ENCODE data around the gene HAUS7.

HAUS7 gene

DNA sequence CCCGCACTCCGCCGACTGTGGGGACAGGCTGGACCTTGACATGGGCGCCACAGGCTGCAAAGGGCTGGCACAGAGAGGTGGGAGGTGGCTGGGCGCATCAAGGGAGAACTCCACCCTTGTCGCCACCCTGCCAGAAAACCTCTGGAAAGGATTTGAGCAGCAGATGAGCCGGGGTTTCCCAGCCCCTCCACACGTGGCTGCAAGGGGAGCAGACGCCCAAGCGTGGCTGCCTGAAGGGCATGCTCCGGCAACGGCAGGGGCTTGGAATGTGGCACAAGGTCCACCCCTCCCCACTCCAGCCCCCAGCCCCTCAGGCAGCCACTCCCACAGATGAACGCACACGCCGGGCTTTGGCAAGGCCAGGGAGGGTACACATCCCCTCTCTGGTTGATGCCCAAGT, 29.0 kb upstream of the HAUS7 start:
- no peak for TF ChIP-seq FOXP2 (optimal IDR thresholded peaks at IDR 0.05; ENCODE audit: borderline replicate concordance, extremely low read depth, extremely low read length, insufficient read depth)
- TF ChIP-seq REST (IDR thresholded peaks at IDR 0.05; ENCODE audit: insufficient read depth in 1 of 2, low read depth in 2 of 2, low read length in 2 of 2), result no peak
- TF ChIP-seq POLR2AphosphoS5 (IDR thresholded peaks at IDR 0.05; ENCODE audit: low read depth, low read length), result no peak
- no peak for TF ChIP-seq TAF1 (IDR thresholded peaks at IDR 0.05; ENCODE audit: borderline replicate concordance, insufficient read depth, low read length)
- no peak for TF ChIP-seq SIN3A (IDR thresholded peaks at IDR 0.05; ENCODE audit: borderline replicate concordance, insufficient read depth, low read length)

- no peak for TF ChIP-seq SIN3A (IDR thresholded peaks at IDR 0.05; ENCODE audit: borderline replicate concordance, insufficient read depth, low read length)
- TF ChIP-seq REST (IDR thresholded peaks at IDR 0.05; ENCODE audit: insufficient read depth in 1 of 2, low read depth in 2 of 2, low read length in 2 of 2), result no peak
- no peak for TF ChIP-seq POLR2AphosphoS5 (IDR thresholded peaks at IDR 0.05; ENCODE audit: low read depth, low read length)
- TF ChIP-seq TAF1 (IDR thresholded peaks at IDR 0.05; ENCODE audit: borderline replicate concordance, insufficient read depth, low read length), result no peak
- no peak for TF ChIP-seq FOXP2 (optimal IDR thresholded peaks at IDR 0.05; ENCODE audit: borderline replicate concordance, extremely low read depth, extremely low read length, insufficient read depth)
Measured at GRCh38 chrX:153498453-153498852, 28.1 kb upstream of the HAUS7 start.

DNA sequence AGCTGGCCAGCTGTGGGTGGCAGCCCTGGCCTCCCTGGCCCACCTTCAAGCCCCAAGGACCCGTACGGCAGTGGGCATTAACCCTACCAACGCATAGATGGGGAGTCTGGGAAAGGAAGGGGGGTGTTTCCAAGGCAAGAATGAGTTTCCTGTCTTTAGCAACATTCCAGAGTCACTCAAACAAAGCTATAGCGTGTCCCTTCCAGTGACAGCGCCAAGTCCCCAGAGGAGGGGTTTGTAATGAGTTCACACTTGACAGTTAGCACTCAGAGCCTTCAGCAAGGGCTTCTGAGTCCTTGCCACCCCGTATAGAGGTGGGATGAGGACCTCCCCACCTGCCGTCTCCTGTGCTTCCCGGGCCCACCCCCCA, 26.2 kb upstream of the HAUS7 start:
- TF ChIP-seq REST (IDR thresholded peaks at IDR 0.05; ENCODE audit: insufficient read depth in 1 of 2, low read depth in 2 of 2, low read length in 2 of 2) (no peak), POLR2AphosphoS5 (IDR thresholded peaks at IDR 0.05; ENCODE audit: low read depth, low read length) (no peak), FOXP2 (optimal IDR thresholded peaks at IDR 0.05; ENCODE audit: borderline replicate concordance, extremely low read depth, extremely low read length, insufficient read depth) (no peak), TAF1 (IDR thresholded peaks at IDR 0.05; ENCODE audit: borderline replicate concordance, insufficient read depth, low read length) (no peak), SIN3A (IDR thresholded peaks at IDR 0.05; ENCODE audit: borderline replicate concordance, insufficient read depth, low read length) (no peak)

- TF ChIP-seq FOXP2 (optimal IDR thresholded peaks at IDR 0.05; ENCODE audit: borderline replicate concordance, extremely low read depth, extremely low read length, insufficient read depth) (no peak), TAF1 (IDR thresholded peaks at IDR 0.05; ENCODE audit: borderline replicate concordance, insufficient read depth, low read length) (no peak), REST (IDR thresholded peaks at IDR 0.05; ENCODE audit: insufficient read depth in 1 of 2, low read depth in 2 of 2, low read length in 2 of 2) (no peak), SIN3A (IDR thresholded peaks at IDR 0.05; ENCODE audit: borderline replicate concordance, insufficient read depth, low read length) (no peak)
Measured at GRCh38 chrX:153495903-153496589, 25.7 kb upstream of the HAUS7 start.
